ENCODE data around the gene JUNB.

JUNB gene

GRCh38 chr19:12774588-12775555 lies 16.4 kb upstream of the JUNB start, which contains the start of gene HOOK2:
Gene HOOK2 (minus strand): TSS chr19:12775552. CDS start chr19:12775449, 103 bp downstream.
- DNase-seq = peak; percentile 15 to 32

- DNase-seq = peak; percentile 56 to 75
These were observed 13.9 kb upstream of the JUNB start for GRCh38 chr19:12777217-12778016.

- DNase-seq = peak; percentile 34 to 52
These were observed 13.0 kb upstream of the JUNB start for GRCh38 chr19:12778017-12778904.

- DNase-seq = no peak
These were observed 12.5 kb upstream of the JUNB start for GRCh38 chr19:12778905-12779161.

GRCh38 chr19:12779162-12779993 lies 11.9 kb upstream of the JUNB start:
- DNase-seq = no peak

GRCh38 chr19:12782174-12782423 lies 9.2 kb upstream of the JUNB start:
- no peak for DNase-seq

GRCh38 chr19:12782424-12783290 lies 8.6 kb upstream of the JUNB start:
- peak; percentile 49 to 50 for DNase-seq

GRCh38 chr19:12783291-12783848 lies 7.9 kb upstream of the JUNB start:
- no peak for DNase-seq

GRCh38 chr19:12783849-12784393 lies 7.4 kb upstream of the JUNB start:
- no peak for DNase-seq

GRCh38 chr19:12784394-12784870 lies 6.9 kb upstream of the JUNB start:
- no peak for DNase-seq

- no peak for DNase-seq
These were observed 6.3 kb upstream of the JUNB start for GRCh38 chr19:12784871-12785430.

- no peak for DNase-seq
These were observed 5.8 kb upstream of the JUNB start for GRCh38 chr19:12785431-12786031.

GRCh38 chr19:12786141-12786870 lies 5.0 kb upstream of the JUNB start:
- no peak for DNase-seq

GRCh38 chr19:12786952-12787351 lies 4.3 kb upstream of the JUNB start:
- DNase-seq = no peak

GRCh38 chr19:12787458-12787857 lies 3.8 kb upstream of the JUNB start:
- DNase-seq = no peak

- no peak for DNase-seq
These were observed 3.1 kb upstream of the JUNB start for GRCh38 chr19:12788042-12788681.

GRCh38 chr19:12788682-12789097 lies 2.6 kb upstream of the JUNB start:
- no peak for DNase-seq
